T-helper 22 cell (primary cell): ENCODE measurements around the gene ZNF236.
A peak's percentile ranks its signal among the peaks of the same experiment; 100 is the strongest.

Experiments used
- DNase-seq: peaks from one replicate; pipeline ENCODE4 v3.0.0-alpha.2; 2020; ENCODE audit warnings: low read depth

The ZNF236 gene

GRCh38 chr18:76821875-76822505 is 367 bp upstream of the ZNF236 start:
- DNase-seq: peak; percentile 54

GRCh38 chr18:76823161-76823538 is 793 bp downstream of the ZNF236 start:
- DNase-seq: no peak

GRCh38 chr18:76823587-76824011 is 1.2 kb downstream of the ZNF236 start:
- no peak for DNase-seq

- no peak for DNase-seq
Observed at GRCh38 chr18:76824145-76824676, 1.9 kb downstream of the ZNF236 start.

- no peak for DNase-seq
Observed at GRCh38 chr18:76824754-76825153, 2.4 kb downstream of the ZNF236 start.

GRCh38 chr18:76827205-76828200 is 5.1 kb downstream of the ZNF236 start:
- no peak for DNase-seq

GRCh38 chr18:76834379-76834778 is 12.0 kb downstream of the ZNF236 start:
- no peak for DNase-seq

GRCh38 chr18:76835380-76835779 is 13.0 kb downstream of the ZNF236 start:
- no peak for DNase-seq

- DNase-seq: no peak
Observed at GRCh38 chr18:76837071-76837470, 14.7 kb downstream of the ZNF236 start.

GRCh38 chr18:76838182-76838581 is 15.8 kb downstream of the ZNF236 start:
- DNase-seq: no peak

- no peak for DNase-seq
Observed at GRCh38 chr18:76839086-76839794, 16.9 kb downstream of the ZNF236 start.

- DNase-seq: no peak
Observed at GRCh38 chr18:76842837-76843530, 20.6 kb downstream of the ZNF236 start.

GRCh38 chr18:76844144-76844543 is 21.8 kb downstream of the ZNF236 start:
- DNase-seq: no peak

GRCh38 chr18:76844742-76845477 is 22.6 kb downstream of the ZNF236 start:
- no peak for DNase-seq

- no peak for DNase-seq
Observed at GRCh38 chr18:76846217-76846616, 23.9 kb downstream of the ZNF236 start.

GRCh38 chr18:76847916-76848315 is 25.6 kb downstream of the ZNF236 start:
- DNase-seq: no peak

- no peak for DNase-seq
Observed at GRCh38 chr18:76850112-76850511, 27.8 kb downstream of the ZNF236 start.

GRCh38 chr18:76855594-76855993 is 33.2 kb downstream of the ZNF236 start:
- DNase-seq: no peak

- DNase-seq: no peak
Observed at GRCh38 chr18:76857476-76857875, 35.1 kb downstream of the ZNF236 start.

- DNase-seq: no peak
Observed at GRCh38 chr18:76859474-76860339, 37.4 kb downstream of the ZNF236 start.
